ENCODE results near the gene C11orf54.

Gene C11orf54

DNA sequence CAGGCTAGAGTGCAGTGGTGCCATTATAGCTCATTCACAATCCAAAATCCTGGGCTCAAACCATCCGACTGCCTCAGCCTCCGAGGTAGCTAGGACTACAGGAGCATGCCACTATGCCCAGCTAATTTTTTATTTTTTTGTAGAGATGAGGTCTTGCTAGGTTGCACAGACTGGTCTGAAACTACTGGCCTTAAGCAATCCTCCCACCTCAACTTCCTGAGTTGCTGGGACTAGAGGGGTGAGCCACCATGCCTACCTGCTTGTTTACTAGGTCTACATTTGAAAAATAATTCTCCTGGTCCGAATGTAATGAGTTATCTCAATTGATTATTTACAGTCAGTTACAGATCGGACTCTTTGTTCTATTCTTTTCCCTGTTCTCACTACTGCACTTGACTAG is 22.2 kb upstream of the C11orf54 start:
- TF ChIP-seq CSDC2 (CRISPR knock-in tag; IDR thresholded peaks at IDR 0.05) (no peak), TOX (CRISPR knock-in tag; IDR thresholded peaks at IDR 0.05; ENCODE audit: borderline replicate concordance) (no peak), ZNF8 (CRISPR knock-in tag; IDR thresholded peaks at IDR 0.05) (no peak), ZFP30 (CRISPR knock-in tag; IDR thresholded peaks at IDR 0.05) (no peak), ESRRG (CRISPR knock-in tag; IDR thresholded peaks at IDR 0.05) (no peak)
- TF ChIP-seq, protein P1, sequence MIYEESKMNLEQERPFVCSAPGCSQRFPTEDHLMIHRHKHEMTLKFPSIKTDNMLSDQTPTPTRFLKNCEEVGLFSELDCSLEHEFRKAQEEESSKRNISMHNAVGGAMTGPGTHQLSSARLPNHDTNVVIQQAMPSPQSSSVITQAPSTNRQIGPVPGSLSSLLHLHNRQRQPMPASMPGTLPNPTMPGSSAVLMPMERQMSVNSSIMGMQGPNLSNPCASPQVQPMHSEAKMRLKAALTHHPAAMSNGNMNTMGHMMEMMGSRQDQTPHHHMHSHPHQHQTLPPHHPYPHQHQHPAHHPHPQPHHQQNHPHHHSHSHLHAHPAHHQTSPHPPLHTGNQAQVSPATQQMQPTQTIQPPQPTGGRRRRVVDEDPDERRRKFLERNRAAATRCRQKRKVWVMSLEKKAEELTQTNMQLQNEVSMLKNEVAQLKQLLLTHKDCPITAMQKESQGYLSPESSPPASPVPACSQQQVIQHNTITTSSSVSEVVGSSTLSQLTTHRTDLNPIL (CRISPR knock-in tag; IDR thresholded peaks at IDR 0.05; ENCODE audit: low read depth): no peak
- TF ChIP-seq, protein P2, sequence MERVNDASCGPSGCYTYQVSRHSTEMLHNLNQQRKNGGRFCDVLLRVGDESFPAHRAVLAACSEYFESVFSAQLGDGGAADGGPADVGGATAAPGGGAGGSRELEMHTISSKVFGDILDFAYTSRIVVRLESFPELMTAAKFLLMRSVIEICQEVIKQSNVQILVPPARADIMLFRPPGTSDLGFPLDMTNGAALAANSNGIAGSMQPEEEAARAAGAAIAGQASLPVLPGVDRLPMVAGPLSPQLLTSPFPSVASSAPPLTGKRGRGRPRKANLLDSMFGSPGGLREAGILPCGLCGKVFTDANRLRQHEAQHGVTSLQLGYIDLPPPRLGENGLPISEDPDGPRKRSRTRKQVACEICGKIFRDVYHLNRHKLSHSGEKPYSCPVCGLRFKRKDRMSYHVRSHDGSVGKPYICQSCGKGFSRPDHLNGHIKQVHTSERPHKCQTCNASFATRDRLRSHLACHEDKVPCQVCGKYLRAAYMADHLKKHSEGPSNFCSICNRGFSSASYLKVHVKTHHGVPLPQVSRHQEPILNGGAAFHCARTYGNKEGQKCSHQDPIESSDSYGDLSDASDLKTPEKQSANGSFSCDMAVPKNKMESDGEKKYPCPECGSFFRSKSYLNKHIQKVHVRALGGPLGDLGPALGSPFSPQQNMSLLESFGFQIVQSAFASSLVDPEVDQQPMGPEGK (CRISPR knock-in tag; IDR thresholded peaks at IDR 0.05; ENCODE audit: borderline replicate concordance): no peak
- ATAC-seq: no peak

DNA sequence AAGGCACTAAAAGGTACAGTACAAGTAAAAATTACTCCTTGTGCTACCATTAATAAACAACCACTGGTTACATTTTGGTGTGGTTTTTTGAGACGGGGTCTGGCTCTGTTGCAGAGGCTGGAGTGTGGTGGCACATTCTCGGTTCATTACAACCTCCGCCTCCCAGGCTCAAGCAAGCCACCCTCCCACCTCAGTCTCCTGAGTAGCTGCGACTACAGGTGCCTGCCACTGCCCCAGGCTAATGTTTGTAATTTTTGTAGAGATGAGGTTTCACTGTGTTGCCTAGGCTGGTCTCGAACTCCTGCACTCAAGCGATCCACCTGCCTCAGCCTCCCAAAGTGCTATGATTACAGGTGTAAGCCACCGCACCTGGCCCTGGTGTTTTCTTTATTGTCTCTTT is 20.9 kb upstream of the C11orf54 start:
- no peak for TF ChIP-seq SNAI2 (CRISPR knock-in tag; IDR thresholded peaks at IDR 0.05)
- no peak for TF ChIP-seq RARB (CRISPR knock-in tag; IDR thresholded peaks at IDR 0.05)
- no peak for TF ChIP-seq CSDC2 (CRISPR knock-in tag; IDR thresholded peaks at IDR 0.05)
- TF ChIP-seq, protein P3, sequence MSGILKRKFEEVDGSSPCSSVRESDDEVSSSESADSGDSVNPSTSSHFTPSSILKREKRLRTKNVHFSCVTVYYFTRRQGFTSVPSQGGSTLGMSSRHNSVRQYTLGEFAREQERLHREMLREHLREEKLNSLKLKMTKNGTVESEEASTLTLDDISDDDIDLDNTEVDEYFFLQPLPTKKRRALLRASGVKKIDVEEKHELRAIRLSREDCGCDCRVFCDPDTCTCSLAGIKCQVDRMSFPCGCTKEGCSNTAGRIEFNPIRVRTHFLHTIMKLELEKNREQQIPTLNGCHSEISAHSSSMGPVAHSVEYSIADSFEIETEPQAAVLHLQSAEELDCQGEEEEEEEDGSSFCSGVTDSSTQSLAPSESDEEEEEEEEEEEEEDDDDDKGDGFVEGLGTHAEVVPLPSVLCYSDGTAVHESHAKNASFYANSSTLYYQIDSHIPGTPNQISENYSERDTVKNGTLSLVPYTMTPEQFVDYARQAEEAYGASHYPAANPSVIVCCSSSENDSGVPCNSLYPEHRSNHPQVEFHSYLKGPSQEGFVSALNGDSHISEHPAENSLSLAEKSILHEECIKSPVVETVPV (CRISPR knock-in tag; IDR thresholded peaks at IDR 0.05): no peak
- TF ChIP-seq, protein P1 (CRISPR knock-in tag; IDR thresholded peaks at IDR 0.05; ENCODE audit: low read depth): no peak
- no peak for ATAC-seq

DNA sequence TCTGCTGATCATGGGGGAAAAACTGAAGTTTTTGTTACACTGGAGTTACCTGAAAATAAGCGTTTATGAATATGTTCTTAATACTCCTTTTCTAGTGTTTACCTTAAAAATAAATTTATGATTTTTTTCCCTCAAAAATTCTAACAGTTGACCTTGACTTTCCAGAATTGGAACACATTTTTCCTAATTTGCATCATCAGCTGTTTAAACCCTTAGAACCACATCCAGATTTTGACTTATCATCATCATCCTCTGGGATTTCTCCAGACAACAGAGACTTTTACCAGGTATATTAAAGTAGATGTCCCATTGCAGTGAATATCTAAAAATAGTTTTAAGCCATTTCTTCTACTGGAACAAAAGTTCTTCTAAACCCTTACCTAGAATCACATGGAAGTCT is 17.4 kb upstream of the C11orf54 start:
- ATAC-seq: no peak
- TF ChIP-seq ISL1 (CRISPR knock-in tag; IDR thresholded peaks at IDR 0.05) (no peak), BACH2 (CRISPR knock-in tag; IDR thresholded peaks at IDR 0.05; ENCODE audit: borderline replicate concordance) (no peak), PPARA (CRISPR knock-in tag; IDR thresholded peaks at IDR 0.05; ENCODE audit: borderline replicate concordance) (no peak), CSDC2 (CRISPR knock-in tag; IDR thresholded peaks at IDR 0.05) (no peak), SNAI2 (CRISPR knock-in tag; IDR thresholded peaks at IDR 0.05) (no peak), ESRRG (CRISPR knock-in tag; IDR thresholded peaks at IDR 0.05) (no peak), ARNTL (CRISPR knock-in tag; IDR thresholded peaks at IDR 0.05; ENCODE audit: borderline replicate concordance, low read depth) (no peak), GLIS3 (CRISPR knock-in tag; IDR thresholded peaks at IDR 0.05) (no peak), ZFP30 (CRISPR knock-in tag; IDR thresholded peaks at IDR 0.05) (no peak), ZNF565 (CRISPR knock-in tag; conservative IDR thresholded peaks at IDR 0.05; ENCODE audit: low read depth) (no peak)
- TF ChIP-seq, protein P1 (CRISPR knock-in tag; IDR thresholded peaks at IDR 0.05; ENCODE audit: low read depth): no peak
- TF ChIP-seq, protein P2 (CRISPR knock-in tag; IDR thresholded peaks at IDR 0.05; ENCODE audit: borderline replicate concordance): no peak
- TF ChIP-seq, protein P3 (CRISPR knock-in tag; IDR thresholded peaks at IDR 0.05): no peak
- TF ChIP-seq, protein P4, sequence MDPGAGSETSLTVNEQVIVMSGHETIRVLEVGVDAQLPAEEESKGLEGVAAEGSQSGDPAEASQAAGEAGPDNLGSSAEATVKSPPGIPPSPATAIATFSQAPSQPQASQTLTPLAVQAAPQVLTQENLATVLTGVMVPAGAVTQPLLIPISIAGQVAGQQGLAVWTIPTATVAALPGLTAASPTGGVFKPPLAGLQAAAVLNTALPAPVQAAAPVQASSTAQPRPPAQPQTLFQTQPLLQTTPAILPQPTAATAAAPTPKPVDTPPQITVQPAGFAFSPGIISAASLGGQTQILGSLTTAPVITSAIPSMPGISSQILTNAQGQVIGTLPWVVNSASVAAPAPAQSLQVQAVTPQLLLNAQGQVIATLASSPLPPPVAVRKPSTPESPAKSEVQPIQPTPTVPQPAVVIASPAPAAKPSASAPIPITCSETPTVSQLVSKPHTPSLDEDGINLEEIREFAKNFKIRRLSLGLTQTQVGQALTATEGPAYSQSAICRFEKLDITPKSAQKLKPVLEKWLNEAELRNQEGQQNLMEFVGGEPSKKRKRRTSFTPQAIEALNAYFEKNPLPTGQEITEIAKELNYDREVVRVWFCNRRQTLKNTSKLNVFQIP (CRISPR knock-in tag; IDR thresholded peaks at IDR 0.05; ENCODE audit: borderline replicate concordance, low read depth): no peak
- TF ChIP-seq, protein P5, sequence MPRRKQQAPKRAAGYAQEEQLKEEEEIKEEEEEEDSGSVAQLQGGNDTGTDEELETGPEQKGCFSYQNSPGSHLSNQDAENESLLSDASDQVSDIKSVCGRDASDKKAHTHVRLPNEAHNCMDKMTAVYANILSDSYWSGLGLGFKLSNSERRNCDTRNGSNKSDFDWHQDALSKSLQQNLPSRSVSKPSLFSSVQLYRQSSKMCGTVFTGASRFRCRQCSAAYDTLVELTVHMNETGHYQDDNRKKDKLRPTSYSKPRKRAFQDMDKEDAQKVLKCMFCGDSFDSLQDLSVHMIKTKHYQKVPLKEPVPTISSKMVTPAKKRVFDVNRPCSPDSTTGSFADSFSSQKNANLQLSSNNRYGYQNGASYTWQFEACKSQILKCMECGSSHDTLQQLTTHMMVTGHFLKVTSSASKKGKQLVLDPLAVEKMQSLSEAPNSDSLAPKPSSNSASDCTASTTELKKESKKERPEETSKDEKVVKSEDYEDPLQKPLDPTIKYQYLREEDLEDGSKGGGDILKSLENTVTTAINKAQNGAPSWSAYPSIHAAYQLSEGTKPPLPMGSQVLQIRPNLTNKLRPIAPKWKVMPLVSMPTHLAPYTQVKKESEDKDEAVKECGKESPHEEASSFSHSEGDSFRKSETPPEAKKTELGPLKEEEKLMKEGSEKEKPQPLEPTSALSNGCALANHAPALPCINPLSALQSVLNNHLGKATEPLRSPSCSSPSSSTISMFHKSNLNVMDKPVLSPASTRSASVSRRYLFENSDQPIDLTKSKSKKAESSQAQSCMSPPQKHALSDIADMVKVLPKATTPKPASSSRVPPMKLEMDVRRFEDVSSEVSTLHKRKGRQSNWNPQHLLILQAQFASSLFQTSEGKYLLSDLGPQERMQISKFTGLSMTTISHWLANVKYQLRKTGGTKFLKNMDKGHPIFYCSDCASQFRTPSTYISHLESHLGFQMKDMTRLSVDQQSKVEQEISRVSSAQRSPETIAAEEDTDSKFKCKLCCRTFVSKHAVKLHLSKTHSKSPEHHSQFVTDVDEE (CRISPR knock-in tag; IDR thresholded peaks at IDR 0.05): no peak

All from SK-N-SH treated with all-trans-retinoic acid at 6 μM for 48 hours (cell line).